Stimulated activated CD8-positive, alpha-beta memory T cell treated with anti-CD3 and anti-CD28 coated beads, Interleukin-4, amount 100 ng/mL, for 24 hours (primary cell): ENCODE data around the gene NUP188.

Source experiments
- DNase-seq: peaks from one replicate; pipeline ENCODE4 v3.0.0-alpha.2; 2020; ENCODE audit warnings: low read depth

NUP188 gene

GRCh38 chr9:129007766-129008468 is 60.4 kb downstream of the NUP188 start:
- no peak for DNase-seq

GRCh38 chr9:129008469-129008965 is 61.0 kb downstream of the NUP188 start:
- DNase-seq, result no peak

GRCh38 chr9:129008986-129009583 is 61.6 kb downstream of the NUP188 start:
- no peak for DNase-seq

- no peak for DNase-seq
Measured at GRCh38 chr9:129009584-129010141, 62.2 kb downstream of the NUP188 start.

- no peak for DNase-seq
Measured at GRCh38 chr9:129010267-129010975, 62.9 kb downstream of the NUP188 start.

GRCh38 chr9:129011170-129011569 is 63.7 kb downstream of the NUP188 start:
- DNase-seq, result no peak

- DNase-seq, result no peak
Measured at GRCh38 chr9:129011761-129012181, 64.3 kb downstream of the NUP188 start.

- DNase-seq, result no peak
Measured at GRCh38 chr9:129012343-129012742, 64.8 kb downstream of the NUP188 start.

- no peak for DNase-seq
Measured at GRCh38 chr9:129012893-129013448, 65.5 kb downstream of the NUP188 start.

- DNase-seq, result no peak
Measured at GRCh38 chr9:129013674-129014073, 66.2 kb downstream of the NUP188 start.

GRCh38 chr9:129014124-129014523 is 66.6 kb downstream of the NUP188 start:
- no peak for DNase-seq

- DNase-seq, result no peak
Measured at GRCh38 chr9:129014608-129015007, 67.1 kb downstream of the NUP188 start.

GRCh38 chr9:129021091-129021490 is 73.6 kb downstream of the NUP188 start:
- no peak for DNase-seq

GRCh38 chr9:129022037-129022436 is 74.5 kb downstream of the NUP188 start:
- no peak for DNase-seq

GRCh38 chr9:129023036-129023907 is 75.8 kb downstream of the NUP188 start:
- DNase-seq, result no peak

- DNase-seq, result no peak
Measured at GRCh38 chr9:129023908-129024233, 76.4 kb downstream of the NUP188 start.

- no peak for DNase-seq
Measured at GRCh38 chr9:129026442-129027223, 79.1 kb downstream of the NUP188 start.

- no peak for DNase-seq
Measured at GRCh38 chr9:129027224-129027684, 79.8 kb downstream of the NUP188 start.

- no peak for DNase-seq
Measured at GRCh38 chr9:129027685-129028191, 80.2 kb downstream of the NUP188 start.

GRCh38 chr9:129028192-129028966 is 80.9 kb downstream of the NUP188 start, which contains the start of gene SH3GLB2:
Gene SH3GLB2 (minus strand): TSS chr9:129028331. CDS start chr9:129028154, 177 bp downstream.
- DNase-seq, result peak; percentile 85
